Bronchial smooth muscle cell (primary cell): ENCODE measurements around the gene EMC10. TPM values are rescaled to one million over a fixed set of nuclear protein-coding genes. Genes with fewer than 3 reads are reported as not detected.

Experiments
- total RNA-seq: library from RNA; depleted of rRNA; stranded (reverse); fragments of >200 nt; gene quantifications from 2 replicates; pipeline ENCODE4 v1.2.1, GENCODE V29; 2014

Gene EMC10
- 32.5 and 38.9 TPM in 2 replicates for total RNA-seq

DNA sequence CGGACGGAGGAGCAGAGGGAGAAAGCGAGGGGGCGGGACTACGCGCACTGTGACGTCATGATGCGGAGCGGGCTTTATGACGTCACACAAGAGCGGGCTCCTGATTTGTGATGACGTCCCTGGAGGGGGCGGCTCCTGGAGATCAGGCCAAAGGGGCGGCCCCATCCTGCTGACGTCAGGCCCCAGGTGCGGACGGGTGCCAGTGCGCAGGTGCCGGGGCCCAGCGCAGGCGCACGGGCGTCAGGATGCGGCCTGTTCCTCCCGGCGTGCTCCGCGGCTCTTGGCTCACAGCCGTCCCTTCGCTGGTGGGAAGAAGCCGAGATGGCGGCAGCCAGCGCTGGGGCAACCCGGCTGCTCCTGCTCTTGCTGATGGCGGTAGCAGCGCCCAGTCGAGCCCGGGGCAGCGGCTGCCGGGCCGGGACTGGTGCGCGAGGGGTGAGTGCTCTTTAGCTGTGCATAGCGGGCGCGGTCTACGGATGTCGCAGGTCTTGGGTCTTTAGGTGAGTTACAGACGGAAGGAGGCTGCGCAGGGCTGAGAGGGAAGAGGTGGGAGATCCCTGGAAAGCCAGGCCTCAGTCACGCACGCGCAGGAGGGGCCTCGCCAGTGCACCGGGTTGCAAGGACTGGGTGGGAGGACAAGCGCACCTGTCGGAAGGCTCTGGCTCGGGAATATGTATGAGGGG is at the start of gene EMC10, which contains the start of gene GARIN5A:
TSS of gene EMC10 (plus strand) at position 284 of the 683 bp plus-strand sequence. CDS start at position 322, 38 bp downstream.
TSS of gene GARIN5A (minus strand) at position 625 of the 683 bp plus-strand sequence. CDS start at position 165, 460 bp downstream.

DNA sequence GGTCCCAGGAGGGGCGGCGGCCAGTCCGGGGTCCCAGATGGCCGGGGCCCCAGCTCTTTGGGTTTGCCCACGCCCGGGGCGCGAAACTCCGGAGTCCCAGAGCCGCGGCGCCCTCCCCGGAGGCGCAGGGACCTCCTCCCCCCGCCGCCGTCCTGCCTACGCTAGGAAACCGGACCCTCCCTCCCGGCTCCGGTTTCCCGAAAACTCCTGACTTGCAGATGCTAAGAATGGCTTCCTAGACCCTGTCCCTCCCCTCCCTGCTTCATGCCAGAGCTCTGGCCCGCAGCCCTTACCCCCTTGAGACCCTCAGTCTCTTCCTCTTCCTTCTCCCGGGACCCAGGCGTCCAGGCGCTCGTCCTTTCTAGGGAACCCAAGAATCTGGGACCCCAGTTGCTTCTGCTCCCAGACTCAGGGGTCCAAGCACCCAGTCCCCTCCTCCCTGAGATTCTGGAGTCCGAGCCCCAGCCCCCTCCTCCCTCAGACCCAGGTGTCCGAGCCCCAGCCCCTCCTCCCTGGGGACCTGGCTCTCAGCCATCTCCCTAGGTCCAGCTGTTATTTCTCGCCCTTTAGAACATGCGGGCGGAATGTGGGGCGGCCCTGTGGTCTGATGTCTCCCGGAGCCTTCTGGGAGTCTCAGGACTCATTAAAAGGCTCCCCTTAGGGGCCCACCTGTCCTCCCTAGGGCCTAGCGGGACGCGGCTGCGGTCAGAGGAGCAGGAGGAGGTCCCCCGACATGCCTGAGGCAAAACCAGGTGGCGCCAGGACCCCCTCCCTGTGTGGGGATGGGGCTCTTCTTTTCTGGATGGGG is 43.9 kb upstream of the EMC10 start, which contains the start of gene MYBPC2:
TSS of gene MYBPC2 (plus strand) at position 672 of the 808 bp plus-strand sequence. CDS start at position 734, 62 bp downstream.

GRCh38 chr19:50511069-50511822 is 34.9 kb downstream of the EMC10 start, which contains the start of gene JOSD2:
TSS of gene JOSD2 (minus strand) at chr19:50511191. CDS start at chr19:50510431, 760 bp downstream.

GRCh38 chr19:50513746-50514345 is 37.5 kb downstream of the EMC10 start, which contains the start of gene ASPDH:
TSS of gene ASPDH (minus strand) at chr19:50513913. CDS start at chr19:50513823, 90 bp downstream.

Other genes with a start within 250 kb of the EMC10 start
- gene KCNC3, start 147.1 kb upstream of the EMC10 start, total RNA-seq, result not detected in 2 replicates
- gene NAPSA, start 110.9 kb upstream of the EMC10 start, total RNA-seq, result 0.09 and 0.16 TPM in 2 replicates
- 53.0 and 74.5 TPM in 2 replicates for gene NR1H2, start 100.0 kb upstream of the EMC10 start, total RNA-seq
- 16.9 and 19.7 TPM in 2 replicates for gene POLD1, start 92.2 kb upstream of the EMC10 start, total RNA-seq
- gene SPIB, start 57.6 kb upstream of the EMC10 start, total RNA-seq, result not detected in 2 replicates
- under 0.01 TPM in 2 replicates for gene MYBPC2, start 43.6 kb upstream of the EMC10 start, total RNA-seq
- gene GARIN5A, start 341 bp downstream of the EMC10 start, total RNA-seq, result 0.26 and 0.47 TPM in 2 replicates
- 49.2 and 52.6 TPM in 2 replicates for gene JOSD2, start 34.7 kb downstream of the EMC10 start, total RNA-seq
- gene ASPDH, start 37.4 kb downstream of the EMC10 start, total RNA-seq, result not detected in 2 replicates
- gene LRRC4B, start 91.9 kb downstream of the EMC10 start, total RNA-seq, result under 0.01 and 0.94 TPM in 2 replicates
- gene SYT3, start 163.4 kb downstream of the EMC10 start, total RNA-seq, result not detected in 2 replicates
- gene C19orf81, start 172.9 kb downstream of the EMC10 start, total RNA-seq, result not detected in 2 replicates
- gene SHANK1, start 243.3 kb downstream of the EMC10 start, total RNA-seq, result 0.60 and 3.3 TPM in 2 replicates
- gene CLEC11A, start 246.9 kb downstream of the EMC10 start, total RNA-seq, result 21.3 and 46.3 TPM in 2 replicates